IMR-90 (cell line): ENCODE results near the gene EID3. TPM values are rescaled to one million over a fixed set of nuclear protein-coding genes. Genes with fewer than 3 reads are reported as not detected.

Experiments
- ATAC-seq: fragments of 200-7000 bp; cut with Tn5 transposase; 2 replicates; pipeline ENCODE4 v1.9.1; 2020; ENCODE audit warnings: low read depth, mild to moderate bottlenecking, moderate library complexity
- BruUV-seq: library from RNA; stranded (reverse); fragments of 400-500 nt; replicated peaks from 2 replicates; lab custom pipeline; 2021; lab: Mats Ljungman, UMichigan
- CTCF ChIA-PET: fragments of 300-600 bp; formaldehyde crosslinking; extraction: SDS; loops from one replicate; lab custom pipeline; 2021; ENCODE audit warnings: antibody characterized with exemption; lab: Yijun Ruan, JAX
- POLR2A ChIA-PET: fragments of 300-600 bp; sonication (Branson Sonifier 250); formaldehyde crosslinking; loops from one replicate; lab custom pipeline; 2022; ENCODE audit warnings: antibody characterized with exemption; ENCODE audit not compliant: unreplicated experiment; lab: Charles Lee
- DNase-seq: peaks from one replicate; pipeline ENCODE4 v3.0.0; 2013
- H2AFZ ChIP-seq: replicated peaks from 2 replicates; pipeline ENCODE3; 2013; ENCODE audit warnings: low read length, mild to moderate bottlenecking; ENCODE audit not compliant: poor library complexity
- H2AK5ac ChIP-seq: 2 replicates; pipeline ENCODE4 v1.6.1; 2013; ENCODE audit warnings: low read depth, low read length, inconsistent platforms
- H2AK9ac ChIP-seq: replicated peaks from 2 replicates; pipeline ENCODE3; 2013; ENCODE audit warnings: mild to moderate bottlenecking, low read depth, low read length, moderate library complexity; ENCODE audit not compliant: poor library complexity
- H2BK120ac ChIP-seq: 2 replicates; pipeline ENCODE4 v1.6.1; 2013; ENCODE audit warnings: low read depth, low read length, inconsistent platforms
- H2BK15ac ChIP-seq: 3 replicates; pipeline ENCODE4 v1.6.1; 2013; ENCODE audit warnings: low read depth, low read length, inconsistent platforms
- H2BK20ac ChIP-seq: 2 replicates; pipeline ENCODE4 v1.6.1; 2013; ENCODE audit warnings: low read depth, mild to moderate bottlenecking, inconsistent platforms, low read length, moderate library complexity
- H2BK5ac ChIP-seq: 2 replicates; pipeline ENCODE4 v1.6.1; 2013; ENCODE audit warnings: mild to moderate bottlenecking, low read depth, low read length, inconsistent platforms; ENCODE audit not compliant: poor library complexity, severe bottlenecking
- H3K14ac ChIP-seq: replicated peaks from 2 replicates; pipeline ENCODE4 v1.6.1; 2013; ENCODE audit warnings: low read depth, low read length, inconsistent platforms
- H3K18ac ChIP-seq: 2 replicates; pipeline ENCODE4 v1.6.1; 2013; ENCODE audit warnings: low read depth, low read length, control low read depth
- H3K23ac ChIP-seq: 2 replicates; pipeline ENCODE4 v1.6.1; 2013; ENCODE audit warnings: low read depth, low read length, inconsistent platforms
- H3K27ac ChIP-seq: 2 replicates; pipeline ENCODE4 v1.5.1; 2013; ENCODE audit warnings: mild to moderate bottlenecking, control low read depth, low read length; ENCODE audit not compliant: insufficient read depth
- H3K27me3 ChIP-seq: 2 replicates; pipeline ENCODE4 v1.6.1; 2013; ENCODE audit warnings: low read length; ENCODE audit not compliant: control insufficient read depth, insufficient read depth
- H3K36me3 ChIP-seq: 2 replicates; pipeline ENCODE4 v1.6.1; 2013; ENCODE audit warnings: low read length, mixed read lengths; ENCODE audit not compliant: control insufficient read depth, insufficient read depth
- H3K4ac ChIP-seq: 2 replicates; pipeline ENCODE4 v1.6.1; 2013; ENCODE audit warnings: low read depth, low read length, inconsistent platforms
- H3K4me1 ChIP-seq: 2 replicates; pipeline ENCODE4 v1.6.1; 2013; ENCODE audit warnings: low read length, mixed read lengths; ENCODE audit not compliant: control insufficient read depth, insufficient read depth
- H3K4me2 ChIP-seq: 2 replicates; pipeline ENCODE4 v1.6.1; 2013; ENCODE audit warnings: low read depth, mild to moderate bottlenecking, control low read depth, low read length, moderate library complexity
- H3K4me3 ChIP-seq: 2 replicates; pipeline ENCODE4 v1.5.1; 2013; ENCODE audit warnings: low read depth, mild to moderate bottlenecking, control low read depth, low read length, moderate library complexity; ENCODE audit not compliant: insufficient read depth
- H3K56ac ChIP-seq: 2 replicates; pipeline ENCODE4 v1.6.1; 2013; ENCODE audit warnings: low read length, inconsistent platforms; ENCODE audit not compliant: insufficient read depth; ENCODE audit errors: extremely low read depth
- H3K79me1 ChIP-seq, 2 experiments: 2 replicates each; pipeline ENCODE4 v1.6.1; 2013; ENCODE audit warnings: low read length in 2 of 2, inconsistent platforms in 1 of 2, low read depth in 1 of 2
- H3K9ac ChIP-seq: 2 replicates; pipeline ENCODE4 v1.6.1; 2013; ENCODE audit warnings: low read depth, low read length, control low read depth
- H3K9me1 ChIP-seq: 2 replicates; pipeline ENCODE4 v1.6.1; 2013; ENCODE audit warnings: low read length, inconsistent platforms; ENCODE audit not compliant: insufficient read depth
- H3K9me3 ChIP-seq: 2 replicates; pipeline ENCODE4 v1.6.1; 2013; ENCODE audit warnings: low read length; ENCODE audit not compliant: control insufficient read depth, insufficient read depth
- H4K20me1 ChIP-seq: 2 replicates; pipeline ENCODE4 v1.6.1; 2013; ENCODE audit warnings: low read length, inconsistent platforms; ENCODE audit not compliant: insufficient read depth
- H4K5ac ChIP-seq: 2 replicates; pipeline ENCODE4 v1.6.1; 2013; ENCODE audit warnings: mild to moderate bottlenecking, low read depth, low read length, control low read depth
- H4K8ac ChIP-seq, 2 experiments: 2 replicates each; pipeline ENCODE4 v1.6.1; 2013; ENCODE audit warnings: low read depth in 2 of 2, low read length in 2 of 2, control low read depth in 1 of 2, inconsistent platforms in 1 of 2
- H4K91ac ChIP-seq: 2 replicates; pipeline ENCODE4 v1.6.1; 2013; ENCODE audit warnings: low read depth, low read length, inconsistent platforms; ENCODE audit not compliant: insufficient read depth
- NFE2L2 ChIP-seq: fragments of 150-350 bp; IDR thresholded peaks from 2 replicates; pipeline ENCODE4 v1.6.1; 2016; ENCODE audit warnings: low read depth, mild to moderate bottlenecking, low read length
- POLR2A ChIP-seq: IDR thresholded peaks from 2 replicates; pipeline ENCODE4 v1.6.1; 2012; ENCODE audit warnings: mild to moderate bottlenecking, low read depth, low read length
- WGBS, 2 experiments: methylation state at CpG; one replicate each; pipeline versions ENCODE4 v1.1.5 to v1.1.7; 2013; ENCODE audit warnings: missing lambda C conversion rate in 2 of 2; ENCODE audit not compliant: insufficient read length in 1 of 2; ENCODE audit errors: extremely low coverage in 2 of 2; 5-methylcytosine and 5-hydroxymethylcytosine counted together
- dilution Hi-C: fragments of 300-500 bp; cut with HindIII; formaldehyde crosslinking; loops from one replicate; pipeline ENCODE4 v1.14.3; 2018; ENCODE audit warnings: low sequenced_read_pairs; ENCODE audit not compliant: unreplicated experiment
- in situ Hi-C: fragments of 300-500 bp; cut with MboI; formaldehyde crosslinking; loops from 3 replicates; pipeline ENCODE4 v1.14.3; 2019; ENCODE audit warnings: low sequenced_read_pairs, inconsistent platforms, mixed read lengths
- intact Hi-C: fragments of 100-400 bp; cut with micrococcal nuclease; formaldehyde crosslinking; loops from 2 replicates; pipeline ENCODE4 v1.10.0; 2022
- polyA plus RNA-seq, 3 experiments: library from polyadenylated mRNA; depleted of rRNA; stranded (reverse); fragments of >200 nt; gene quantifications; 2 replicates each; pipeline ENCODE4 v1.2.3, GENCODE V29; 2012; ENCODE audit warnings: low replicate concordance in 1 of 3
- total RNA-seq: library from RNA; depleted of rRNA; stranded (reverse); fragments of >200 nt; gene quantifications from 2 replicates; pipeline ENCODE4 v1.2.3, GENCODE V29; 2012

The EID3 gene
- total and polyA plus RNA-seq, 2 of the 4 experiments (the other 2 are of a cell fraction), result 2.2 to 4.1 TPM

DNA sequence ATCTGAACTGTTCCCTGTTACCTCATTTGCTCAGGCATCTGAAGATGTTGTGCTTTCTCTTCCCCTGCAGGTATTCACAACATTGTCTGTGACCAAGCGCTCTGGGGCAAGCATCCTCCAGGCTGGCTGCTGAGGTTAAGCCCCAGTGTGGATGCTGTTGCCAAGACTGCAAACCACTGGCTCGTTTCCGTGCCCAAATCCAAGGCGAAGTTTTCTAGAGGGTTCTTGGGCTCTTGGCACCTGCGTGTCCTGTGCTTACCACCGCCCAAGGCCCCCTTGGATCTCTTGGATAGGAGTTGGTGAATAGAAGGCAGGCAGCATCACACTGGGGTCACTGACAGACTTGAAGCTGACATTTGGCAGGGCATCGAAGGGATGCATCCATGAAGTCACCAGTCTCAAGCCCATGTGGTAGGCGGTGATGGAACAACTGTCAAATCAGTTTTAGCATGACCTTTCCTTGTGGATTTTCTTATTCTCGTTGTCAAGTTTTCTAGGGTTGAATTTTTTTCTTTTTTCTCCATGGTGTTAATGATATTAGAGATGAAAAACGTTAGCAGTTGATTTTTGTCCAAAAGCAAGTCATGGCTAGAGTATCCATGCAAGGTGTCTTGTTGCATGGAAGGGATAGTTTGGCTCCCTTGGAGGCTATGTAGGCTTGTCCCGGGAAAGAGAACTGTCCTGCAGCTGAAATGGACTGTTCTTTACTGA, 44.9 kb downstream of the EID3 start:
- H2BK15ac ChIP-seq, result no peak overlapping the region
- no peak overlapping the region for H3K9ac ChIP-seq
- peaks cover 61% of the 10 kb centered on the region for H3K36me3 ChIP-seq
- peaks cover 79% of the 10 kb centered on the region for H4K20me1 ChIP-seq
- POLR2A ChIA-PET, result no interaction called here
- no peak overlapping the region for H2BK20ac ChIP-seq
- DNase-seq (no peak), ATAC-seq (no peak)
- H3K56ac ChIP-seq, result no peak overlapping the region
- no TSS peak for BruUV-seq
- H3K4ac ChIP-seq, result no peak overlapping the region
- TF ChIP-seq NFE2L2 (no peak), POLR2A (0 out of 2 replicates have a peak, but pooled peaks have one; percentile 6)
- no peak overlapping the region for H3K4me2 ChIP-seq
- no peak overlapping the region for H2BK5ac ChIP-seq
- CTCF ChIA-PET, result no interaction called here
- H4K8ac ChIP-seq, result no peak overlapping the region
- H3K4me3 ChIP-seq, result no peak overlapping the region
- no peak overlapping the region for H3K14ac ChIP-seq
- no peak overlapping the region for H2AK9ac ChIP-seq
- dilution Hi-C loops (no loop called here), in situ Hi-C loops (no loop called here), intact Hi-C loops (no loop called here)
- H2AK5ac ChIP-seq, result no peak overlapping the region
- H2AFZ ChIP-seq, result no peak overlapping the region
- H2BK120ac ChIP-seq, result no peak overlapping the region
- no peak overlapping the region for H4K91ac ChIP-seq
- H3K27me3 ChIP-seq, result no peaks in the 10 kb centered on the region
- peaks cover 46 to 65% of the 10 kb centered on the region in 2 experiments for H3K79me1 ChIP-seq
- no peak overlapping the region for H4K5ac ChIP-seq
- no peak overlapping the region for H3K18ac ChIP-seq
- 100% methylated on average over 3 of the region's 11 CpGs; no CpG with 5 or more reads in 1 of the 2 experiments for WGBS, 2 experiments
- H3K27ac ChIP-seq, result no peak overlapping the region
- H3K4me1 ChIP-seq, result peaks cover 7% of the 10 kb centered on the region
- H3K9me3 ChIP-seq, result no peaks in the 10 kb centered on the region
- peaks cover 5% of the 10 kb centered on the region for H3K9me1 ChIP-seq
- H3K23ac ChIP-seq, result no peak overlapping the region
